Measurements from ENCODE around the gene UGT1A9. TPM values are rescaled to one million over a fixed set of nuclear protein-coding genes. Genes with fewer than 3 reads are reported as not detected.

UGT1A9 gene
- polyA plus RNA-seq, 1 experiment = not detected

- no peak for TF ChIP-seq CTCF (IDR thresholded peaks at IDR 0.05; ENCODE audit: low read depth, low read length)
- H3K27ac ChIP-seq (ENCODE audit: low read depth, low read length) = no peak overlapping the region
- H3K27me3 ChIP-seq (ENCODE audit: control insufficient read depth, insufficient read depth, low read length) = peaks cover 4% of the 10 kb centered on the region
- H3K9me3 ChIP-seq (ENCODE audit: control insufficient read depth, insufficient read depth, low read length) = peaks cover 6% of the 10 kb centered on the region; the same call in 1 of the 2 replicates
- ChIA-PET POLR2A (no interaction called here), CTCF (no interaction called here)
- no peak overlapping the region for H3K4me3 ChIP-seq (ENCODE audit: low read depth, low read length)
- DNase-seq (ENCODE audit: low read depth, low spot score) = no peak
Observed at GRCh38 chr2:233756429-233757081, 84.9 kb downstream of the UGT1A9 start.

GRCh38 chr2:233758141-233758540, 86.4 kb downstream of the UGT1A9 start:
- peaks cover 6% of the 10 kb centered on the region; the same call in 1 of the 2 replicates for H3K9me3 ChIP-seq (ENCODE audit: control insufficient read depth, insufficient read depth, low read length)
- ChIA-PET CTCF (no interaction called here), POLR2A (no interaction called here)
- no peak for TF ChIP-seq CTCF (IDR thresholded peaks at IDR 0.05; ENCODE audit: low read depth, low read length)
- H3K4me3 ChIP-seq (ENCODE audit: low read depth, low read length) = no peak overlapping the region
- no peak overlapping the region for H3K27ac ChIP-seq (ENCODE audit: low read depth, low read length)
- DNase-seq (ENCODE audit: low read depth, low spot score) = no peak
- peaks cover 4% of the 10 kb centered on the region for H3K27me3 ChIP-seq (ENCODE audit: control insufficient read depth, insufficient read depth, low read length)

GRCh38 chr2:233758849-233759248, 87.2 kb downstream of the UGT1A9 start:
- H3K9me3 ChIP-seq (ENCODE audit: control insufficient read depth, insufficient read depth, low read length) = peaks cover 6% of the 10 kb centered on the region; the same call in 1 of the 2 replicates
- no peak for DNase-seq (ENCODE audit: low read depth, low spot score)
- no peak for TF ChIP-seq CTCF (IDR thresholded peaks at IDR 0.05; ENCODE audit: low read depth, low read length)
- CTCF ChIA-PET = no interaction called here
- no peaks in the 10 kb centered on the region for H3K27me3 ChIP-seq (ENCODE audit: control insufficient read depth, insufficient read depth, low read length)
- POLR2A ChIA-PET = no interaction called here
- no peak overlapping the region for H3K27ac ChIP-seq (ENCODE audit: low read depth, low read length)
- no peak overlapping the region for H3K4me3 ChIP-seq (ENCODE audit: low read depth, low read length)

- no peak within 1 kb of the TSS for H3K4me3 ChIP-seq (ENCODE audit: low read depth, low read length)
- H3K9me3 ChIP-seq (ENCODE audit: control insufficient read depth, insufficient read depth, low read length) = peaks cover 3% of the 10 kb centered on the region; the same call in 1 of the 2 replicates
- H3K27me3 ChIP-seq (ENCODE audit: control insufficient read depth, insufficient read depth, low read length) = no peaks in the 10 kb centered on the region
- ChIA-PET POLR2A (no interaction called here), CTCF (no interaction called here)
- no peak for DNase-seq (ENCODE audit: low read depth, low spot score)
- no peak within 1 kb of the TSS for H3K27ac ChIP-seq (ENCODE audit: low read depth, low read length)
- TF ChIP-seq CTCF (IDR thresholded peaks at IDR 0.05; ENCODE audit: low read depth, low read length) = no peak
Observed at GRCh38 chr2:233760043-233760442, 88.3 kb downstream of the UGT1A9 start, which contains the start of gene UGT1A1. UGT1A1 (plus strand) TSS chr2:233760270; CDS start chr2:233760288, 18 bp downstream.

GRCh38 chr2:233761040-233761769, 89.5 kb downstream of the UGT1A9 start:
- H3K4me3 ChIP-seq (ENCODE audit: low read depth, low read length) = no peak overlapping the region
- ChIA-PET CTCF (interaction anchor here (1.6 kb wide), 1 partner anchor 50 kb away, joined by 4 read pairs; no protein-coding TSS in a partner anchor), POLR2A (interaction anchor here (0.6 kb wide), 1 partner anchor 50 kb away, joined by 3 read pairs; no protein-coding TSS in a partner anchor)
- no peak overlapping the region for H3K27ac ChIP-seq (ENCODE audit: low read depth, low read length)
- H3K9me3 ChIP-seq (ENCODE audit: control insufficient read depth, insufficient read depth, low read length) = peaks cover 2% of the 10 kb centered on the region; the same call in 1 of the 2 replicates
- no peak for TF ChIP-seq CTCF (IDR thresholded peaks at IDR 0.05; ENCODE audit: low read depth, low read length)
- no peaks in the 10 kb centered on the region for H3K27me3 ChIP-seq (ENCODE audit: control insufficient read depth, insufficient read depth, low read length)
- DNase-seq (ENCODE audit: low read depth, low spot score) = peak; percentile 1

Measured in AG04450 (cell line).